Measurements from ENCODE around the gene LDB1. TPM values are rescaled to one million over a fixed set of nuclear protein-coding genes. Genes with fewer than 3 reads are reported as not detected.

The LDB1 gene
- total and polyA plus RNA-seq, 2 of the 13 experiments (the other 11 are each of a cell fraction or from before 2014, with no cell fraction given), result 17.2 to 45.5 TPM

- TF ChIP-seq ZBTB4 (CRISPR knock-in tag; IDR thresholded peaks at IDR 0.05; ENCODE audit: borderline replicate concordance) (0 out of 2 replicates have a peak, but pooled peaks have one; percentile 22), TIGD3 (CRISPR knock-in tag; IDR thresholded peaks at IDR 0.05; ENCODE audit: borderline replicate concordance) (no peak)
- TF ChIP-seq, protein P1, sequence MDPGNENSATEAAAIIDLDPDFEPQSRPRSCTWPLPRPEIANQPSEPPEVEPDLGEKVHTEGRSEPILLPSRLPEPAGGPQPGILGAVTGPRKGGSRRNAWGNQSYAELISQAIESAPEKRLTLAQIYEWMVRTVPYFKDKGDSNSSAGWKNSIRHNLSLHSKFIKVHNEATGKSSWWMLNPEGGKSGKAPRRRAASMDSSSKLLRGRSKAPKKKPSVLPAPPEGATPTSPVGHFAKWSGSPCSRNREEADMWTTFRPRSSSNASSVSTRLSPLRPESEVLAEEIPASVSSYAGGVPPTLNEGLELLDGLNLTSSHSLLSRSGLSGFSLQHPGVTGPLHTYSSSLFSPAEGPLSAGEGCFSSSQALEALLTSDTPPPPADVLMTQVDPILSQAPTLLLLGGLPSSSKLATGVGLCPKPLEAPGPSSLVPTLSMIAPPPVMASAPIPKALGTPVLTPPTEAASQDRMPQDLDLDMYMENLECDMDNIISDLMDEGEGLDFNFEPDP (CRISPR knock-in tag; conservative IDR thresholded peaks at IDR 0.05), result peak; percentile 81; the same call in 1 of the 2 replicates
These were observed 53.6 kb downstream of the LDB1 start (continued) for GRCh38 chr10:102066399-102067088.
